ENCODE data around the gene KCNV2.

- TF ChIP-seq CTCF (IDR thresholded peaks at IDR 0.05) = no peak
- no peak for TF ChIP-seq POLR2A (IDR thresholded peaks at IDR 0.05)
- no peak for TF ChIP-seq EP300 (IDR thresholded peaks at IDR 0.05)
These were observed 53.8 kb downstream of the KCNV2 start for GRCh38 chr9:2771087-2771486.
